PFSK-1 (cell line): ENCODE data around the gene C19orf85.

Experiments used
- FOXP2 ChIP-seq: optimal IDR thresholded peaks from 2 replicates; pipeline ENCODE3; 2011; ENCODE audit warnings: borderline replicate concordance, control low read depth, inconsistent platforms; ENCODE audit not compliant: insufficient read depth; ENCODE audit errors: extremely low read length, extremely low read depth
- POLR2AphosphoS5 ChIP-seq: IDR thresholded peaks from 2 replicates; pipeline ENCODE4 v1.6.1; 2012; ENCODE audit warnings: low read depth, mild to moderate bottlenecking, control low read depth, low read length, moderate library complexity
- SIN3A ChIP-seq: IDR thresholded peaks from 2 replicates; pipeline ENCODE4 v1.6.1; 2012; ENCODE audit warnings: mild to moderate bottlenecking, low read length, moderate library complexity, borderline replicate concordance; ENCODE audit not compliant: insufficient read depth
- TAF1 ChIP-seq: IDR thresholded peaks from 2 replicates; pipeline ENCODE4 v1.6.1; 2012; ENCODE audit warnings: low read length, control low read depth, borderline replicate concordance; ENCODE audit not compliant: insufficient read depth
- TF ChIP-seq, protein P1 (sequence below), 2 experiments: IDR thresholded peaks; 2 replicates each; pipeline versions ENCODE4 v1.6.1 to v1.8.0; 2011 to 2012; ENCODE audit warnings: low read depth in 2 of 2, low read length in 2 of 2, control low read depth in 1 of 2, inconsistent platforms in 1 of 2, mild to moderate bottlenecking in 1 of 2, moderate library complexity in 1 of 2; ENCODE audit not compliant: insufficient read depth in 1 of 2

The C19orf85 gene

DNA sequence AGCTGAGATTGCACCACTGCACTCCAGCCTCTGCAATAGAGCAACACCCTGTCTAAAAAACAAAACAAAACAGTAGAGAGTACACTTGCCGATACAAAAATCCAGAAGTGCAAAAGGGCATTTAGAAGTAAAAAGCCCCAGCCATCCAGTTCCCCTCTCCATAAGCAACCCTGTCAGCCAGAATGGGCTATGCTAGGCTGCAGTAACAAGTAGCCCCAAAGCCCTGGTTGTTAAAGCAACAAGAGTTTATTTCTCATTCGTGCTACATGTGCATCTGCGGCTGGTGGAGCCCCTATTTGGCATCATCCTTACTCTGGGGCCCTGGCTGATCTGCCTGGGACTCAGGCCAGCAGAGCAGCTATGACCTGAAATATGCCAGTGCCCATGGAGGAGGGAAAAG lies 40.0 kb downstream of the C19orf85 start:
- TF ChIP-seq TAF1, result no peak
- TF ChIP-seq, protein P1, sequence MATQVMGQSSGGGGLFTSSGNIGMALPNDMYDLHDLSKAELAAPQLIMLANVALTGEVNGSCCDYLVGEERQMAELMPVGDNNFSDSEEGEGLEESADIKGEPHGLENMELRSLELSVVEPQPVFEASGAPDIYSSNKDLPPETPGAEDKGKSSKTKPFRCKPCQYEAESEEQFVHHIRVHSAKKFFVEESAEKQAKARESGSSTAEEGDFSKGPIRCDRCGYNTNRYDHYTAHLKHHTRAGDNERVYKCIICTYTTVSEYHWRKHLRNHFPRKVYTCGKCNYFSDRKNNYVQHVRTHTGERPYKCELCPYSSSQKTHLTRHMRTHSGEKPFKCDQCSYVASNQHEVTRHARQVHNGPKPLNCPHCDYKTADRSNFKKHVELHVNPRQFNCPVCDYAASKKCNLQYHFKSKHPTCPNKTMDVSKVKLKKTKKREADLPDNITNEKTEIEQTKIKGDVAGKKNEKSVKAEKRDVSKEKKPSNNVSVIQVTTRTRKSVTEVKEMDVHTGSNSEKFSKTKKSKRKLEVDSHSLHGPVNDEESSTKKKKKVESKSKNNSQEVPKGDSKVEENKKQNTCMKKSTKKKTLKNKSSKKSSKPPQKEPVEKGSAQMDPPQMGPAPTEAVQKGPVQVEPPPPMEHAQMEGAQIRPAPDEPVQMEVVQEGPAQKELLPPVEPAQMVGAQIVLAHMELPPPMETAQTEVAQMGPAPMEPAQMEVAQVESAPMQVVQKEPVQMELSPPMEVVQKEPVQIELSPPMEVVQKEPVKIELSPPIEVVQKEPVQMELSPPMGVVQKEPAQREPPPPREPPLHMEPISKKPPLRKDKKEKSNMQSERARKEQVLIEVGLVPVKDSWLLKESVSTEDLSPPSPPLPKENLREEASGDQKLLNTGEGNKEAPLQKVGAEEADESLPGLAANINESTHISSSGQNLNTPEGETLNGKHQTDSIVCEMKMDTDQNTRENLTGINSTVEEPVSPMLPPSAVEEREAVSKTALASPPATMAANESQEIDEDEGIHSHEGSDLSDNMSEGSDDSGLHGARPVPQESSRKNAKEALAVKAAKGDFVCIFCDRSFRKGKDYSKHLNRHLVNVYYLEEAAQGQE (IDR thresholded peaks at IDR 0.05; ENCODE audit: insufficient read depth in 1 of 2, low read depth in 2 of 2, low read length in 2 of 2), result no peak
- TF ChIP-seq SIN3A, result no peak
- TF ChIP-seq POLR2AphosphoS5, result no peak
- no peak for TF ChIP-seq FOXP2

DNA sequence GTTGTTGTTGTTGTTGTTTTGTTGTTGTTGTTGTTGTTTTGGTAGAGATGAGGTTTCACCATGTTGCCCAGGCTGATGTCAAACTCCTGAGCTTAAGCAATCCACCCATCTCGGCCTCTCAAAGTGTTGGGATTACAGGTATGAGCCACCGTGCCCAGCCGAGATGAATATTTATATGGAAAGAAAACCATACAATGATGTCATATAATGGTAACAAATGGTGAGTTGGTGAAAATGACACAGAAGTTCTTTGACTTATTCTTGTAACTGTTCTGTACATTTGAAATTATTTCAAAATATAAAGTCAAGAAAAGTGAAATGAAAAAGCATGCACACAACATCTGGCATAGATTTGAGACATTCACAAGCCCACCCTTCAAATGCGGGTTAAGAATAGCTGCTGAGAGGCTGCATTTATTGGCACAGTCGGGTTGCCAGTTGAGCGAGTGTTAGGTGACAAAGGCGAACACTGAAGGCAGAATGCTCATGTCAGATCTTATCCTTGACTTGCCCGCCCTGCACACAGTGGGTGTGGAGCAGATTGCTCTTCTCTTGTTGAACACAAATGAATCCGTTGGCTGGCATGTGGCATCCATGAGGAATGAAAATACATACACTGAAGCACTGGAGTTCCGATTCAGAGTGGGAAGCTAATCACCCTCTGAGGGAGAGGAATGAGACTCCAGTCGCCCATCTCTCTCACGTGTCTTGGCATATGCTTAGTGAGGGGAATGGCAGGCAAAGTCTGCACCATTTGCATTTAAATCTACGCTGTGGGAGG lies 41.1 kb downstream of the C19orf85 start:
- TF ChIP-seq, protein P1 (IDR thresholded peaks at IDR 0.05; ENCODE audit: insufficient read depth in 1 of 2, low read depth in 2 of 2, low read length in 2 of 2), result no peak
- TF ChIP-seq SIN3A (no peak), POLR2AphosphoS5 (no peak)

DNA sequence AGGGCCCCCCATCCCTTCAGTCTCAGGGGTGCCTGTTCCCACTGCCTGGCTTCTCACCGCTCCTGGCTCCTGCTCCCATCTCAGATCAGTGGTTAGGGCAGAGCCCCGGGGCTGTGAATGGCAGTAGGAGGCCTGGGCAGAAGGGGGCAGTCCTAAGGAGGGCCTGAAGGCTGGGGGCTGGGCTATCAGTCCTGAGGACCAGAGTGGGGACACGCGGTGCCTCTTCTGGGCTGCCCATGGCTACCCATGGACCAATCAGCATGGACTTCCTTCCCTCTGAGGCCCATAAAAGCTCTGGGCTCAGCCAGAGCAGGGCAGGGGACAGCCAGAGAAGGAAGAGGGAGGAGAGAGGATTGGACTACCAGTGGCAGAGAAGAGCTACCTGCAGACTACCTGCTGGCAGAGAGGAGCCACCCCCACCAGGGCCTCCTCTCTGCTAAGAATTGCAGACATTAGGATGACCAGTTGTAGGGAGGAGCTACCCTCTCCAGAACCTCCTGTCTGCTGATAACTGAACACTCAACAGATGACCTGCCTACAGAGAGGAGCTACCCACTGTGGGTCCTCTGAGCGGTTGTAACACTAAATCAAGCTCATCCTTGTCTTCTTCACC lies 44.8 kb downstream of the C19orf85 start:
- TF ChIP-seq TAF1 (no peak), FOXP2 (no peak), POLR2AphosphoS5 (no peak), SIN3A (no peak)
- TF ChIP-seq, protein P1 (IDR thresholded peaks at IDR 0.05; ENCODE audit: insufficient read depth in 1 of 2, low read depth in 2 of 2, low read length in 2 of 2), result no peak

DNA sequence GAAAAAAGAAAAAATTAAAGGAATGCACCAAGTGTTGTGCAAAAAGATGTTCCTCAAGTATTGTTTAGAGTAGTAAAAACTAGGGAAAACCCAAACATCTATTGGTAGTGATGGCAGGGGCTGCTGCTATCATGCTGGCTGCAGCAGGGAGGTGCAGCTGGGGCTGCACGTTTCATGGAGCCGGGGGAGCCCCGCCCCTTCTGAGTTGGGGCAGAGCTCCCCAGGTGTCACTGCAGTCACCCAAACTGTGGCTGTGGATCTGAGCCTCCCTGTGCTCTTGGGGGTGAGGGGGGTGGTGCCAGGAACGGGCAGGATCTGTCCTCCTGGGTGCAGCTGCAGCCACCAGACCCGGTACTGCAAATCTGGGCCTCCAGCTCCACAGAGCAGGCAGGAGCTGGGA lies 45.4 kb downstream of the C19orf85 start:
- TF ChIP-seq TAF1 (no peak), POLR2AphosphoS5 (no peak), SIN3A (no peak), FOXP2 (no peak)
- TF ChIP-seq, protein P1 (IDR thresholded peaks at IDR 0.05; ENCODE audit: insufficient read depth in 1 of 2, low read depth in 2 of 2, low read length in 2 of 2), result no peak
